AG04449 (cell line): ENCODE data around the gene PRSS2.
"Not testable (repeated sequence)": the region's sequence is repeated elsewhere in the genome, so short reads cannot be mapped to it uniquely, and the experiment has no call there.

ENCODE experiments used
- CTCF ChIA-PET: fragments of 350-600 bp; formaldehyde crosslinking; extraction: SDS; loops from one replicate; lab custom pipeline; 2021; ENCODE audit warnings: antibody characterized with exemption; lab: Yijun Ruan, JAX
- POLR2A ChIA-PET: fragments of 400-600, 350-600 bp; formaldehyde crosslinking; extraction: SDS; loops from one replicate; lab custom pipeline; 2020; ENCODE audit warnings: antibody characterized with exemption, inconsistent platforms; lab: Yijun Ruan, JAX
- DNase-seq: peaks from one replicate; pipeline ENCODE4 v3.0.0-alpha.2; 2010; ENCODE audit warnings: low read depth, low spot score
- H3K4me3 ChIP-seq: 2 replicates; pipeline ENCODE4 v1.5.1; 2011; ENCODE audit warnings: low read depth, mild to moderate bottlenecking, control low read depth, low read length
- CTCF ChIP-seq: IDR thresholded peaks from one replicate; pipeline ENCODE4 v1.5.1; 2011; ENCODE audit warnings: mild to moderate bottlenecking, moderate library complexity, low read length, control low read depth, inconsistent platforms; ENCODE audit not compliant: insufficient read depth; ENCODE audit errors: missing control alignments

PRSS2 gene

GRCh38 chr7:142760071-142760642 is 10.6 kb upstream of the PRSS2 start:
- no peak overlapping the region for H3K4me3 ChIP-seq
- TF ChIP-seq CTCF = no peak
- POLR2A ChIA-PET = no interaction called here
- DNase-seq = no peak
- CTCF ChIA-PET = no interaction called here

DNA sequence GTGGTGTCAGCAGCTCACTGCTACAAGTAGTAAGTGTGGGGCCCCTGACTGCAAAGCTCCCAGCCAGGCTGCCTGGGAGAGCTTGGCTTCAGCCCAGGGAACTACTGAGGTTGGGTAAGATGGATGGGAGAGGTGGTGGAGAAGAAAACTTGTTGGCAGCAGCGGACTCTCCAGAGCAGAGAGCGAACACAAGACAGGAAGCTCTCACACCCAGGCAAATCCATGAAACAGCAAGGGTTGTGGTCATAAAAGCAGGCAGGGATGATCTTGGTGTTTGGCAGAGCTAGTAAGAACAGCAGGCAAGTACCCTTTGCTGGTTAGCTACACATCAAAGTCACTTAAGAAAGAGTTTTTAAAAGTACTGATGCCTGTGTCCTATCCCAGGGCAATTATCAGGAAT is 9.2 kb upstream of the PRSS2 start:
- DNase-seq, CTCF ChIA-PET, POLR2A ChIA-PET, H3K4me3 ChIP-seq: not testable (repeated sequence)

DNA sequence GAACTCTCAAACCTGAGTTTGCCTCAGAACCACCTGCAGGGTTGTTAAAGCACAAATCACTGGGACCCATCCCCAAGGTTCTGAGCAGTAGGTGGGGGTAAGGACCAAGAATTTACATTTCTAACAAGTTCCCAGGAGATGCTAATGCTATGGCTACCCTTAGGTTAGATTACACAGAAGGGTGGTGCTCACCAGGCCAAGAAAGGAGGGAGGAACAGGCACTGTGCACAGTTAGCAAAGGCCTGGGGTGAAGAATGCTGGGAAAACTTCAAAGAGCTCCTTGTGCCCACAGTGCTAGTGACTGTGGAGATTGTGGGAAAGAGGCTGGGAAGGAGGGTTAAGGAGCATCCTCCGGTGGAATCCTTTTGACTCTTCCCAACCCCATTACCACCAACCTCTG is 8.7 kb upstream of the PRSS2 start:
- H3K4me3 ChIP-seq = no peak overlapping the region
- no peak for DNase-seq
- ChIA-PET POLR2A (no interaction called here), CTCF (no interaction called here)
- no peak for TF ChIP-seq CTCF

DNA sequence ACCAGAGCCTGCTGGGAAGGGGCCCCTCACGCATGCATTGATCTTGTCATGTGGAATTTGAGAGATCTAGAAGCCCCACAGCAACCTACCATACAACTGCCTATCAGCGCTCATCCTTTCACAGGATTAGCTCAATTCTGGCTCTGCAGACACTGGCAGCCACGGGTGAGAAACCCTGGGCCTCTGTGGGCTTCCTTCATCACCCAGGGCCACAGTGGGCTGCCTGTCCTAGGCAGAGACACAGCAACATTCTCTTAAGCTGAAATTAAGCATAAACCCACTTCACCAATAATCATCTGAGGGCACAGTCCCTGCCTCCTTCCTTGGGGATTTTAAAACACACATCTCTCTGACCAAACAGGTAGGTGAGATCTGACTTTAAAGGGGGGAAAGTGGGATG is 3.3 kb upstream of the PRSS2 start:
- ChIA-PET CTCF (interaction anchor here (0.9 to 2.2 kb wide), 3 partner anchors 10 to 233 kb away, joined by 4 to 7 read pairs (median 6); no protein-coding TSS in a partner anchor), POLR2A (no interaction called here)
- TF ChIP-seq CTCF = no peak
- H3K4me3 ChIP-seq = no peak overlapping the region
- DNase-seq = no peak

DNA sequence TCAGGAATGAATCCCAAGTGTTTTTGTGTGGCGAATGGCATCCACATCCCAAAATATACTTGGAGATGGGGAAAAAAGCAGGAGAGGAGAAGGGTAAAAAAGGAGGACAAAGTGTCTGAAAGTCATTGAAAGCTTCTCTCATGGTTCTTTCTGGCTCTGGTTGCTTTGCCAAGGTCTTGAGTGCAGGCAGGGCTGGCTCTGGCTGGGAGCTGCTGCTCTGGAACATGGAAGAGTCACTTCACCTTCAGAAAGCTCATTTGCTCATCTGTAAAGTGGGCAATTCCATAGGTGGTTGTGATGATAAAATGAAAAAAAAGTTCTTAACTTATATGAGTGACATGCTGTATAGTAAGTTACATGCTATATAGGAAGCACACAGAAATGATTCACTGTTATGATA is 2.9 kb upstream of the PRSS2 start:
- no peak for TF ChIP-seq CTCF
- CTCF ChIA-PET = interaction anchor here (0.9 to 2.2 kb wide), 3 partner anchors 9 to 233 kb away, joined by 4 to 7 read pairs (median 6); no protein-coding TSS in a partner anchor
- DNase-seq = no peak
- H3K4me3 ChIP-seq = no peak overlapping the region
- POLR2A ChIA-PET = no interaction called here

DNA sequence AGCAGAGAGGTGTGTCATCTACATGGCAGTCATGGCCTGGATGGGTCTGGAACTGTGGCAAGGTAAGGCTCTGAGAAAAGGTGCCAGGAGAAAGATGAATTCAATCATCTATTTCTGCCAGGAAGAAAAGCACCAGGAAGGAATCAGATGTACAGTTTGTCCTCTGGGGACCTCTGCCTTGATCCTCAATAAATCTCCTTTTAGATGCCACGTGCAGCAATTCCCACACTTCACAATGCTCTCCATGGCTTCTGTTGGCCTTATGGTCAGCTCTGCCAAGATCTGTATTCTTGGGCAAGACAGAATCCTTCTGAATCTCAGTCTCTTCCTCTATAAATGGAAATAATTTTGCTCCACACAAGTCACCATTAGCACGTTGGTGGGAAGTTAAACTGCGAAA is 1.9 kb upstream of the PRSS2 start:
- DNase-seq, H3K4me3 ChIP-seq, POLR2A ChIA-PET: not testable (repeated sequence)
- CTCF ChIA-PET = interaction anchor here (1.5 to 2.2 kb wide), 2 partner anchors 8 to 15 kb away, joined by 6 to 7 read pairs; no protein-coding TSS in a partner anchor

DNA sequence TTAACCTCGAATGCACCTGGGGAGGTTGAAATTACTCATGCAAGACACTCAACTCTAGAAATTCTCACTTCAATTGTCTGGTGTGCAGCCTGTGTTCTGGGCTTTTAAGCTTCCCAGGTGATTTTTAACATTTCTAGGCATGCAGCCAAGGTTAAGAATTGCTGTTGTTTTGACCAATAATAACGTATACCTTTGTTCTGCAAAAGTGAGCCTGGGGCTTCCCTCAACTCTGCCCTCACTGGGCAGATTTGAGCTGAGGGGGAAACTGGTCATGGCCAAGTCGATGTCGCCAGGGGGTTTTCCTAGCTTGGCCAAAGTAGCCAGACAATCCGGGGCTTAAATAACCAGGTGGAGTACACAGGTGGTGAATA is 568 bp downstream of the PRSS2 start:
- ChIA-PET POLR2A (no interaction called here), CTCF (interaction anchor here (2.7 kb wide), 1 partner anchor 11 kb away, joined by 17 read pairs; no protein-coding TSS in a partner anchor)
- no peak for DNase-seq
- H3K4me3 ChIP-seq = no peak overlapping the region
- no peak for TF ChIP-seq CTCF
